Peyer's patch (tissue), 4 donors: ENCODE results near the gene ALKBH2. TPM values are rescaled to one million over a fixed set of nuclear protein-coding genes. Genes with fewer than 3 reads are reported as not detected.
"Not testable (repeated sequence)": the region's sequence is repeated elsewhere in the genome, so short reads cannot be mapped to it uniquely, and the experiment has no call there.

Experiments used
- DNase-seq, 3 donors: peaks; one replicate each; pipeline ENCODE4 v3.0.0-alpha.2; 2017 to 2019
- H3K27ac ChIP-seq, 4 donors: fragments of 200-600 bp; sonication (generic); one replicate each; pipeline ENCODE4 v1.5.1; 2016 to 2019
- H3K27me3 ChIP-seq, 2 donors: fragments of 200-600 bp; sonication (generic); one replicate each; pipeline ENCODE4 v1.5.1; 2019
- H3K36me3 ChIP-seq, 3 donors: fragments of 200-600 bp; sonication (generic); one replicate each; pipeline ENCODE4 v1.5.1; 2016 to 2019
- H3K4me1 ChIP-seq, 4 donors: fragments of 200-600 bp; sonication (generic); one replicate each; pipeline ENCODE4 v1.5.1; 2016 to 2019
- H3K4me3 ChIP-seq, 4 donors: fragments of 200-600 bp; sonication (generic); 1 replicate in 3 of 4; 2 replicates in 1 of 4; pipeline ENCODE4 v1.5.1; 2016 to 2019; ENCODE audit warnings: mild to moderate bottlenecking in 1 of 4
- H3K9me3 ChIP-seq, 4 donors: fragments of 200-600 bp; sonication (generic); one replicate each; pipeline ENCODE4 v1.5.1; 2016 to 2019; ENCODE audit warnings: mild to moderate bottlenecking in 1 of 4
- CTCF ChIP-seq, 6 experiments: fragments of 450-650 bp in 4 of 6; fragments of 200-600 bp in 2 of 6; sonication (generic) in 1 of 6; IDR thresholded peaks; one replicate each; pipeline ENCODE4 v1.5.1; 2017 to 2019; ENCODE audit warnings: antibody characterized with exemption in 6 of 6, mild to moderate bottlenecking in 3 of 6, moderate library complexity in 1 of 6
- POLR2A ChIP-seq, 2 donors: fragments of 450-650 bp; IDR thresholded peaks; one replicate each; pipeline ENCODE4 v1.5.1; 2017; ENCODE audit warnings: antibody characterized with exemption in 2 of 2, mild to moderate bottlenecking in 2 of 2, moderate library complexity in 2 of 2
- small RNA-seq, 2 donors: library from RNA; depleted of rRNA; stranded (forward); fragments of <200 nt; gene quantifications; one replicate each; pipeline ENCODE3, GENCODE V24; 2016
- total RNA-seq, 4 donors: library from RNA; depleted of rRNA; stranded (reverse); fragments of >200 nt; gene quantifications; one replicate each; pipeline ENCODE4 v1.1.0, GENCODE V29; 2016

ALKBH2 gene
- total RNA-seq, 4 donors from 2014 or later = 5.2 to 26.4 (median 7.3) TPM

- Histone ChIP-seq H3K9me3 (no peaks in the 10 kb centered on the region), H3K36me3 (no peaks in the 10 kb centered on the region), H3K27ac (peak overlapping the region; percentile 85 to 94 (median 88)), H3K4me1 (peaks cover 0 to 14% (median 0%) of the 10 kb centered on the region in 4 donors), H3K4me3 (peak overlapping the region; percentile 61 to 97 (median 83)), H3K27me3 (no peaks in the 10 kb centered on the region)
- TF ChIP-seq POLR2A (IDR thresholded peaks at IDR 0.05) (no peak), CTCF (IDR thresholded peaks at IDR 0.05) (no peak)
- DNase-seq = no peak
These were observed 41.2 kb downstream of the ALKBH2 start for GRCh38 chr12:109052097-109052413.

GRCh38 chr12:109049794-109050193 is 43.5 kb downstream of the ALKBH2 start:
- H3K27ac ChIP-seq, H3K27me3 ChIP-seq, H3K36me3 ChIP-seq, H3K4me3 ChIP-seq, H3K9me3 ChIP-seq, DNase-seq: not testable (repeated sequence)
- H3K4me1 ChIP-seq = peaks cover 0 to 14% (median 0%) of the 10 kb centered on the region in 4 donors

GRCh38 chr12:109048706-109049105 is 44.6 kb downstream of the ALKBH2 start:
- not testable (repeated sequence) for H3K4me3 ChIP-seq, DNase-seq, H3K27ac ChIP-seq, H3K9me3 ChIP-seq, H3K27me3 ChIP-seq, H3K4me1 ChIP-seq, H3K36me3 ChIP-seq

GRCh38 chr12:109047081-109047805 is 46.0 kb downstream of the ALKBH2 start:
- no peak for DNase-seq
- no peaks in the 10 kb centered on the region for H3K27me3 ChIP-seq
- no peaks in the 10 kb centered on the region for H3K9me3 ChIP-seq
- H3K36me3 ChIP-seq = no peaks in the 10 kb centered on the region
- H3K27ac ChIP-seq = no peak overlapping the region
- no peak for TF ChIP-seq CTCF (IDR thresholded peaks at IDR 0.05)
- no peak for TF ChIP-seq POLR2A (IDR thresholded peaks at IDR 0.05)
- peaks cover 0 to 4% (median 0%) of the 10 kb centered on the region in 4 donors for H3K4me1 ChIP-seq
- no peak overlapping the region for H3K4me3 ChIP-seq

GRCh38 chr12:109044241-109044640 is 49.0 kb downstream of the ALKBH2 start:
- Histone ChIP-seq H3K9me3 (peaks cover 0 to 4% (median 0%) of the 10 kb centered on the region in 4 donors), H3K36me3 (no peaks in the 10 kb centered on the region), H3K4me1 (no peaks in the 10 kb centered on the region), H3K4me3 (no peak overlapping the region), H3K27ac (no peak overlapping the region), H3K27me3 (no peaks in the 10 kb centered on the region)
- DNase-seq = no peak
- TF ChIP-seq CTCF (IDR thresholded peaks at IDR 0.05) = no peak
- no peak for TF ChIP-seq POLR2A (IDR thresholded peaks at IDR 0.05)

Small RNAs within 50 kb of the gene (small RNA-seq; reads per million reads assigned to genes)
- gene RNA5SP372 = 0 reads per million in 2 donors

Other genes starting within 250 kb of the ALKBH2 start
- gene SSH1, start 235.9 kb downstream of the ALKBH2 start, total RNA-seq = 10 to 100 TPM; 11.6 to 35.5 (median 23.3) TPM
- 1 to 10 TPM in 1 of 4 donors, not detected in 3; 1.2 TPM for gene DAO, start 213.4 kb downstream of the ALKBH2 start, total RNA-seq
- 1 to 10 TPM in 1 of 4 donors, under 1 TPM in 1, not detected in 2; 0.18 to 1.2 TPM for gene SVOP, start 72.4 kb downstream of the ALKBH2 start, total RNA-seq
- 10 to 100 TPM in 3 of 4 donors, 1 to 10 TPM in 1; 7.4 to 45.4 (median 34.5) TPM for gene USP30, start 40.9 kb downstream of the ALKBH2 start, total RNA-seq
- gene UNG, start 4.1 kb upstream of the ALKBH2 start, total RNA-seq = 10 to 100 TPM; 19.0 to 58.6 (median 21.3) TPM
- gene ACACB, start 23.1 kb upstream of the ALKBH2 start, total RNA-seq = 100 to 1,000 TPM in 3 of 4 donors, 10 to 100 TPM in 1; 56.0 to 179 (median 152) TPM
- gene FOXN4, start 215.8 kb upstream of the ALKBH2 start, total RNA-seq = not detected